ENCODE results near the gene ASB13.
A peak's percentile ranks its signal among the peaks of the same experiment; 100 is the strongest.

Gene ASB13, protein sequence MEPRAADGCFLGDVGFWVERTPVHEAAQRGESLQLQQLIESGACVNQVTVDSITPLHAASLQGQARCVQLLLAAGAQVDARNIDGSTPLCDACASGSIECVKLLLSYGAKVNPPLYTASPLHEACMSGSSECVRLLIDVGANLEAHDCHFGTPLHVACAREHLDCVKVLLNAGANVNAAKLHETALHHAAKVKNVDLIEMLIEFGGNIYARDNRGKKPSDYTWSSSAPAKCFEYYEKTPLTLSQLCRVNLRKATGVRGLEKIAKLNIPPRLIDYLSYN

DNA sequence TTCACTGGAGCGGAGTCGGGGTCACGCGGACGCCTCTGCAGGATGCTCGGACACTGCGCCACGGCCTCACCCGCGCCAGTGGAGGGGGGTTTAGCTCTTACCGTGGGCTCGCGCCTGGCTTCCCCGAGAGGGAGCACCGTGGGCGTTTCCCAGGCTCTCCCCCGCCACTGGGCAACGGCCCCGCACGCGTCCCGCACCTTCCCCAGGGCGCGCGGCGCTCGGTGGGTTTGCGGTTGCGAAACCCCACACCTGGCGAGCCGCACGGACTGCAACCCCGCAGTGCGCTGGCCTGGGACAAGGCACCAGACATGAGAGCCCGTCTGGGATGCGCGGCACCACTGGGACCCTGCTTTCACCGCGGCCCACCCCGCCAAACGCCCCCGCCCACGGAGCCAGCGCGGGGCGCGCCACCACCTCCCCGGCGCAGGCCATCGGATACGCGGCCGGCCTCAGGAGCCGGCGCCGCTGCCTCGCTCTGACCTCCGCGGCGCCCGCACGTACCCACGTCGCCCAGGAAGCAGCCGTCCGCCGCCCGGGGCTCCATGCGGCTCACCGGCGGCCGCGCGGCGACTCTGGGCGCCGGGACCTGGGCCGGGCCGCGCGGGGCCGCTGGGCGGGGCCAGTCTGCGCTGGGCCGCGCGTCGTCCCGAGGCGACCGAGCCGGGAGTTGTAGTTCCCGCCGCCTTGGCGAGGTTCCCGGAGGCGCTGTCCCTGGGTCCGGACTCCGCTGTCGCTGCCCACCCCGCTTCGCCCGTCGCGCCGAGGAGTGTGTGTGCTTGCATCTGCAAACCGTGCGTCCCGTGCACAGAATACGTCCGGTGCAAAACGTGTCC is at the start of gene ASB13:
ASB13 (minus strand) TSS at position 588 of the 833 bp plus-strand sequence; CDS start at position 544, 44 bp downstream.
- peak; percentile 42 for DNase-seq

DNA sequence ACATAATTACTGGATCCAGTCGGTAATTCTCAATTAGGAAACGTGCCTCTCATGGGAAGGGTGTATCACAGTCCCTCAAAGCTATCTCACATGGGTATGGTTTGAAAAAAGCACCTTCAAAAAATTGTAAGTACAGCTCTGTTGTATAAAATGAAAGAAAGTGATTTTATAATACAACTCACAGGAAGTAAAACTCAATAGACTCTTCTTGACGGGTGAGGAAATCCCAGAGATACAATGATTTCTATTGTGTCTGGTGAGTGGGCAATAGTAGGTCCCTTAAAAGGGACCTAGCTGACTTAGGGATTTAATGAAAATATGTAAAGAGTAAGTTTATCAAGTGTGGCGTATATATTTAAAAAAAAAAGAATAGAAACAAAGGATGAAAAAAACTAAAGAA is 45.2 kb upstream of the ASB13 start:
- DNase-seq, result no peak

DNA sequence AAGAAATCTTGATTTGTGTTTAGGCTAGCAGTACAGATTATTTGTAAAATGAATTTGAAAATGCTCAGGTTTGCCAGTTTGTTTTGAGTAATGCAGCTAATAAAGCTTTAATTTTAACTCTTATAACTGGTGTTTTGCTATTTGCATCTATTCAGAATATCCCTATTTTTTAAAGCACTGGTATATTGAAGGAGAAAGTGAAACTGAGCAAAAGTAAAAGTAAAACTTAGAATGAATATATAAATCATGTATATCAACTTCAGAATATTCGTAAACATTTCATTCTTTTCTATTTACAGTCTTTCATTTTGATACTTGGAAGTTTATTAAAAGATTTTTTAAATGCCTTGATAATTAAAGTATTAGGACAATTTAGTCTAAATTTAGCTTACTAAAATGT is 44.5 kb upstream of the ASB13 start:
- DNase-seq, result no peak

DNA sequence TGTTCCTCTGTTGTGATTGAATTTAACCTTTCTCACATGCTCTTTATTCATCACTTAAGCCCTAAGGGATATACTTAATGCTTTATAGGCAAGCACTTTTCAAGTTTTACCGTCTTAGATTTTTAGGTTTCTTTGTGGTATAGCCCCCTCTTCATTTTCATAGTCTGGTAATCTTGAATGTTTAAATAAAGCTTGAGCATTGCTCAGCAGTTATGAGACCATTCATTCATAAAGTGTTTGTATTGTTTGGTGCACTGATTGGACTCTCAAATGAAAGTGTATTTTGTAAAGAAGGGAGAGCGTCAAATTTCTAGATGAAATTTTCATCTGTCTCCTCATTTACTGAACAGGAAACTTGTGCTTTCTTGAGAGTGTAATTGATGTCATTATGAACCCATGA is 43.5 kb upstream of the ASB13 start:
- no peak for DNase-seq

DNA sequence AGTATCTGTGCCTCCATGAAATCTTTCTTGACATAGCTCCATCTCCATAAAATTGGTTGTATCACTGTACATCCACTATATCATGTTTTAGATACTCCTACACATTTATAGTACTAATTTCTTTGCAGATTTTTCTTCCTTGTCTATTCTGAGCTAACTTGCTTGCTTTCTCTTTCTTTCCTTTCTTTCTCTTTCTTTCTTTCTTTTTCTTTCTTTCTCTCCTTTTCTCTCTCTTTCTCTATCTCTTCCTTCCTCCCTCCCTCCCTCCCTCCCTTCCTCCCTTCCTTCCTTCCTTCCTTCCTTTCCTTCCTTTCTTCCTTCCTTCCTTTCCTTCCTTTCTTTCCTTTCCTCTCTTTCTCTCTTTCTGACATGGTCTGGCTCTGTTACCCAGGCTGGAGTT is 42.0 kb upstream of the ASB13 start:
- DNase-seq, result no peak

DNA sequence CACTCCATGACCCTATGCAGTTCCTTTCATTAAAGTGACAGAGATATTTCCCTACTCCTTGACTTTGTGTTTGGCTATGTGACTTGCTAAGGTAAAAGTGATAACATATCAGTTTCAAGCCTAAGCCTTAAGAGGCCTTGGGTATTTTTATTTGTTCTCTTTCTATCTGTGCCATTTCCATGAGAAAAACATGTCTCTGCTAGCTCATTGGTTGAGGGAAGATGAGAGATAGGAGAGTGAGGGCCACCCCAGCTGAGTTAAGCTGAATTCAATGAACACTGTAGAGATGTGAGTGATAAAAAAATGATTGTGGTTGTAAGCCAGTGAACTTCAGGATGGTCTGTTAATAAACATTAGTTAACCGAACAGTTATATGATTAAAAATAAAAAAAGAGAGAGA is 31.7 kb upstream of the ASB13 start:
- DNase-seq, result no peak

DNA sequence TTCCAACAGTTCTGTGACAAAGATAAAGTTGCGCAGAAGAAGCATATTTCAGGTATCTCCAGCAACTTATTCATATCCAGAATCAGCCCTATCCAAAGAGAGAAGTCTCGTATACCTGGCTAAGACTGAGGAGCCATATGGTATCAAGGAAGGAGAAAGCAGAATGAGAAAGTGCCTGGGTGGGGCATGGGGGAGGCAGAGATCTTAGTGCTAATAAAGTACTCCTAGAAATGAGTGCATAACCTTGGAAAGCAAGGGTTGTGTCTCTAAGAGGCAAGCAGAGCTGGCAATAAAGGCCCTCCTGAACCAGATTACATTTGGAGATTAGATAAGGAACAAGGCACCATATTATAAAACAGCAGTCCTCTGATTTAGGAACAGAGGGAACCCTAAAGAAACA is 30.9 kb upstream of the ASB13 start:
- no peak for DNase-seq

DNA sequence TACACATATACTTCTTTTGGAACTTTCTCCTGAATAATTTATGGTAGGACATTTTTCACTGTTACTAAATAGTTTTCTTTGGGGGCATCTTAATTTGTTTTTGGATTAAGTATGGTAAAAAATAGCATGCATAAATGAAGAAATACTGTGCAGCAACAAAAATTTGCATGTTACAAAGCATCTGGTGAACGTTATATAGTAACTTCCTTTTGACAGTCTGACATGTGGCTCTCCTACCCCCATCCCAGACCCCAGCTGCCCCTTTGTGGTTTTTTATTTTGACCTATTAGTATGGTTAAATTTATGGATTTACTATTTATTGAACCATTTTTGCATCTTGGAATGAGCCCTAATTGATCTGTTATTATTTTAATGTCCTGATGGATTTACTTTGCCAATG is 28.2 kb upstream of the ASB13 start:
- no peak for DNase-seq

DNA sequence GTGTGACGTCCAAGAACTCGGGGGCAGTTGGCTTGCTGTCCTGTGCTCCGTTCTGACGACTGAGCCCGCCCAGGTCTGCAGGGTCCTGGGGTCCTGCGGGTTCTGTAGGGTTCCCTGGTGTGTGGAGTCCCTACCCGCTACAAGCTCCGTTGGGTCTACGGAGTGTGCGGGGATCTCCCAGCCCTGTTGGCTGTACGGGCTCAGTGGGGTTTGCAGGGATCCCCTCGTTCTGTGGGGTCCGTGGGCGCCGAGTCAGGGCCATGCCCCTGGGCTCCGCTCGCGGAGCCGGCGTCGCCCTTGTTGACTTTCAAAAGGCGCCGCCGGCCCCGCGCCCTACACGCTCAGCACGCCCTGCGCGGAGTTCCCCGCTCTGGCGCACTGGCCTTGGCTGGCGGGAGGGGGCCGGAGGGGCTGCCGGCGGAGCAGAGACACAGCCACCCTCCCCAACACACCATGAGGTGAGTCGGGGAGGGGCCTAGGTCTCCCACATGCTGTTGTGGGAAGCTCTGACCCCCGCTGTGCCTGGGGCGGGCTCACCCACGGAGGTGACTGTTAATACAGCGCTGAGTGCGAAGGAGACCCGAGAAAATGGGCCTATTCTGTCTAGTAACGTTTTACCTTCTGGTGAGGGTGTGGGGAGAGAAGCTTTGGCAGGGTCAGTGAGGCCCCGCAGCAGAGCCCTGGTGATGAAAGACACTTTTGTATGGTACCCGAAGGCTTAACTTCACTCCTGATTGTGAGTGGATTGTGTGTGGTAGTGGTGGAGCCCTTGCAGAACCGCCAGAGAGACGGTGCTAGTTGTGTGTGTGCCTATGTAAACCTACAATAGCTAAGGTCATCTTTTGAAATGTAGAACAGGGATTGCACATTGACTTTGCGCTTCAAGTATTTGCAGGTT is 26.3 kb upstream of the ASB13 start:
- DNase-seq, result no peak

DNA sequence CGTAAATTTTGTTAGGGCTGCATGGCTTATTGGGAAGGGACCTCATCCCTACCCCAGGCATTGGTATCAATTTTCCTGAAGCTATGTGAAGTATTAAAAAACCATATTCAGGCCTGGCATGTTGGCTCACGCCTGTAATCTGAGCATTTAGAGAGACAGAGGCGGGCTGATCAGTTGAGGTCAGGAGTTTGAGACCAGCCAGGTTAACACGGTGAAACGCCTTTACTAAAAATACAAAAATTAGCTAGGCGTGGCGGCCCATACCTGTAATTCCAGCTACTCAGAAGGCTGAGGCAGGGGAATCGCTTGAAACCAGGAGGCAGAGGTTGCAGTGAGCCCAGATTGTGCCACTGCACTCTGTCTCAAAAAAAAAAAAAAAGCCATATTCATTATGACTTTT is 25.4 kb upstream of the ASB13 start:
- DNase-seq, result no peak

DNA sequence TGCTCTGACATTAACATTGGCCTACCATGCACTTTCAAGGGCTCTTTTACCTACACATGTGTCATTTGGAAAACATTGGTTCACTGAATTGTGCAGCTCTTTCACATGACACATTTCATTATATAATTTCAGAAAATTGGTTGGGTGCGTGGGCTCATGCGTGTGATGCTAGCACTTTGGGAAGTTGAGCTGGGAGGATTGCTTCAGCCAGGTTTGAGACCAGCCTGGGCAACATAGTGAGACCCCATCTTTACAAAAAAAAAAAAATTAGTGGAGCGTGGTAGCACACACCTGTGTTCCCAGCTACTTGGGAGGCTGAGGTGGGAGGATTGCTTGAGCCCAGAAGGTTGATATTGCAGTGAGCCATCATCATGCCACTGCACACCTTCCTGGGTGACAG is 22.2 kb upstream of the ASB13 start:
- no peak for DNase-seq

DNA sequence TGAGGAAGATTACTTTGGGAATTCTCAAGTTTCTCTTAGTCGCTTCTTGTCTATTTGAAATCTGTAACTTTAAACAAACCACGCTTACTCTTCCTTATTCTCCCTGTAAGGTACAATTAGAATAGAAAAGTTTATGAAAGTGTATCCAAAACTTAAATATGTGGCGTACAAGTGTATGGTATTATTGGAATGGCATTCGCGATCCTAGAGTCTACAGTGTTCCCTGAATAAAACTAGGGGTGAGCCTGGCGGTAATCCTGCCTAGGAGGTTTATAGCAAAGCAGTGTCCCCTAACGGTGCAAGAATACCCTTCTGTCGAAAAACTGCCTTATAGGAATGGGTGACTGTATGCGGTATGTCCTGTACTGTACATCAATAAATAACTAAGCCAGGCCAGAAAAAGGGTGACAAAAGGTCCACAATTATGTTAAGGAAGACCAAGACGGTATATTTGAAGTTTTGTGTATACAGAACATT is 19.4 kb upstream of the ASB13 start:
- no peak for DNase-seq

DNA sequence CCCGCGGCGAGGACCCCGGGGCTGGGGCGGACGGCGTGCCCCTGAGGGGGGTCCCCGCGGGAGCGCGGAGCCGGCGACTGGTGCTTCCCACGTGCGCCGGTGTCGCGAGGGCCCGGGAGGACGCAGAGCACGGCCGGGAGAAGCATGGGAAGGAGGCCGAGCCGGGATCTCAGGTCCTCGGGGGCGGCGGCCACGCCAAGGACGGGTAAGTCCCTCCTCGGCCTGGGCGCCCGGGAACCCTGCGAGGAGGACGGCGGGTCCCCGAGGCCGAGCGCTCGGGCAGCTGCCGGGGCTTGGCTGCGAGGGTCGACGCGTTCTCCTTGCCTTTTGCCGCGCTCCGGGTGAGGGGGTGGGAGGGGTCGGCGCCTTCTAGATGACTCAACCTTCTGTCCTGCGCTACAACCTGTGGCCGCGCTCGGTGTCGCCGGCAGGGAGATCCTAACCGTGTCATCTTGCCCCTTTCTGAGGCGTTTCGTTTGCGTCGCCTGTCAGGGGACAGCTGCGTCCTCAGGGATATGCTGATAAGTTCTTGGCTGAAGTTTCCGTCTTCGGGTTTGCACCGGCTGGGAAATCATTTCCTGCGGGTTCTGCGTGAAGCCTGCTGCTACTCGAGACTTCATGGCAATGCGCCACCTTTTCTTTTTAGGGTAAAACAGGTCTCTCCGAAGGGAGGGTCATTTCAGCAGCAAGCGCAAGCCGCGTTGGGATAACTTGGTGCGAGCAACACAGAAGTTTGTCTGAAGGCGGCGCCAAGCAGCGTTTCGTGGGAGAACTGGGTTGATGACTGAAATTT is 18.8 kb upstream of the ASB13 start:
- DNase-seq, result peak; percentile 34

DNA sequence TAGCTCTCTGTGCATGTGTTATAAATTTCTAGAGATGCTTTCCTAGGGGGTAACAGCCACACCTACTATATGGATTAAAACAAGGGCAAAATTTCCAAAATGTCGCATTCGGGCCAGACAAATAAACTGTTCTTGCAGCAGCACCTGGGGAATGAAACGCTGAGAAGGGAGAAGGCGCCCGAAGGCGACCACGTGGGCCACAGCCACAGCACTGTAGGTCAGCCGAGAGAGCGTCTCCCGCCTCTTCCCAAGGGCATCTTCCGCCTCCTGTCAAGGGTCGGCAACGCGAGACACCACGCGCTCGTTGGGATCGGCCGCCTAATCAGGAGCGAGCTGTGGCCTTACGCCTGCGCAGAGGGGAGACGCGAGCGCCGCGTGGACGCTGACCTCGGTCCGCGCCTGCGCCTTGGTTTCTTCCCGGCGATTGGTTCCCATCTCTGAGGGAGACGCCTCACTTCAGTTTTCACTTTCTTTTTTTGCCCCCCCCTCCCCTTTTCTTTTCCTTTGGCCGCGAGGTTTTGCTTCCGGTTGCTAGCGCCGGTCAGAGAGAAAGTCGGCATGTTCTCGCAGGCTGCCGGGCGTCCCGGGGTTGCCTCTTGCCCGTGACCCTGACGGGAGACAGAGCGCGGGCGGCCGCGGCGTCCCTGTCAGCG is 18.0 kb upstream of the ASB13 start, which contains the start of gene TASOR2:
TASOR2 (plus strand) TSS at position 521 of the 653 bp plus-strand sequence. CDS start 35,805 bp downstream, outside the sequence.
- DNase-seq, result peak; percentile 93

DNA sequence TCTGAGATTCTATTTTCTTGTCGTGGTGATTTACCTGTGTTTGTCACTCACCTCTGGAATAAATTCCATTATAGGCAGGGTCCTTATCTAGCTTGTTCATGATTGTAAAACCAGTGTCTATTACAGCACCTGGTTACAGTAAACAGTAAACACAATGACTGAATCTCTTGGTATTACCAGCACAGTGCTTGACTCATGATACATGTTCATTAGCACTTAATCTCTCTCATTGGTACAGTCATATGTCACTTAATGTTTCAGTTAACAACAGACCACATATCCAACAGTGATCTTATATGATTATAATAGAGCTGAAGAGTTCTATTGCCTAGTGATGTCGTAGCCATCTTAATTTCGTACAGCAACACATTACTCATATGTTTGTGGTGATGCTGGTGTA is 16.7 kb upstream of the ASB13 start:
- DNase-seq, result no peak

DNA sequence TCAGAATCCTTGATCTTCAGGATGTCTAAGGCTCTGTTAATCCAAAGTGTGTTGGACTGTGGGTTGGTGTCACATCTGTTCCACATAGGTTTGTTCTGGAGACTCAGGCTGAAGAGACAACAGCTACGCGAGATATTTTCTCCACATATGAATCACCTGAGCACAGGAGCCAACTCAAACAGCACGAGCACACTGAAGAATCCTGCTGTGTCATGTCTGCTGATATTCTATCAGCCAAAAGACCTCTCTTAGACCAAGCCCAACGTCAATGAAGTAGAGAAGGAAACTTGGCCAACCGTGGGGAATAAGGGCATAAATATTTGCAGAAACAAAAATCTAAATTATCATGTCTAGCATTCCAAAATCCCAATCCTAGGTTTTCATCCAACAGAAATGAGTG is 15.5 kb upstream of the ASB13 start:
- DNase-seq, result no peak

DNA sequence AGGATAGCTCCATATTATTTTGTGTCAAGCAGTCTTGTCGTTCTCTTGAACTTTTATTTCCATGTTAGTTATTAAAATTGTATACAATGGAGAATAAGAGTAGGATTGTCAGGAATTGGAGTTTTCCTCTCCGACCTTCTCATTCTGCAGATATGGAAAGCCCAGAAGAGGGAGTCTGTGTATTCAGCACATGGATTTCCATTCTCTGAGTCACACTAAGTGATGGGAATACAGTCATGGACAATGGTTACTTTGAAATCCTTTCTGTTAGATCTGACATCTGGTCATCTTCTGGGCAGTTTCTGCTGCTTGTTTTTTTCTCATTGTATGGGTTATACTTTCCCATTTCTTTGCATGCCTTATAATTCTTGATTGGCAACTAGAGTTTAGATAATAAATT is 13.2 kb upstream of the ASB13 start:
- DNase-seq, result no peak

DNA sequence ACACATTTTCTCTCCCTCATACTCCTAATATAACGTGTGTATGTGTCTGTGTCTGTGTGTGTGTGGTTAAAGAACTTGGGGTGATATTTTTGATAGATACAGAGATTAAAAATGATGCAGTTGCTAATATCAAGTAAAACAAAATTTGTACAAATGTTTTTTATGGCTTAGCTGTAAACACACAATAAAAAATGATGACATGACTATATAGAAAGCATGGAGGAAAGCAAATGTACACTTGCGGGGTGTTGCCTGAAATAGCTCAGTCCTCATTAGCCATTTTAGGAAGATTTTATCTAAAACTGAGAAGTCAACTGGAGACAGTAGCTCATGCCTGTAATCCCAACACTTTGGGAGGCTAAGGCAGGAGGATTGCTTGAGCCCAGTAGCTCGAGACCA is 12.6 kb upstream of the ASB13 start:
- DNase-seq, result no peak

DNA sequence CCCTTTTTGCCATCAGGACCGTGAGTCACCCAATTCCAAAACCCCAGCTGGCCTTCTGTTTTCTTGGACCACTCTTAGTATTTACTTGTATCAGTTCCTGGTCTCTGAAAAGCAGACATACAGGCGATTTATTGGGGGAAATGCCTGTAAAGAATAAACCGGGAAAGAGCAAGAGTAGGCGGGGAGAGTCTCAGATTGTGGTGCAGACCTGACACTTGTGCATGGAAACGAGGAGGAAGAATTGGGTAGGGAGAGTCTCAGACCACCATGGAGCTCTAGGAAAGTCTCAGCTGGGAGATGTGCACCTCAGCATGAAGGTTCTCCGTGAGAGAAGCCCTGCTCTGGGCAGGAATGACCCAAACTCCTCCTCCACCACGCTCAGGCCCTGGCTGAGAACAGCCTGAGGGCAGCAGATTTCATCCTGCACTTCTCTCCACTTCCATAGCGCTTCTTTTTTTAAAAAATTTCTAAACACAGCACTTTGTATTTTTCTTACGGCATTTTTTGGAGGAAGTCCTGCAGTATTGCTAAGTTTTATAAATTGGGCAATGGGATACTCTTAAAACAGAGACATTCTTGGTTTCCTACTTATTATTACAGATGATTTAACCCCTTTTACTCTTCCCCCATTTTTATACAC is 12.1 kb upstream of the ASB13 start:
- DNase-seq, result no peak

DNA sequence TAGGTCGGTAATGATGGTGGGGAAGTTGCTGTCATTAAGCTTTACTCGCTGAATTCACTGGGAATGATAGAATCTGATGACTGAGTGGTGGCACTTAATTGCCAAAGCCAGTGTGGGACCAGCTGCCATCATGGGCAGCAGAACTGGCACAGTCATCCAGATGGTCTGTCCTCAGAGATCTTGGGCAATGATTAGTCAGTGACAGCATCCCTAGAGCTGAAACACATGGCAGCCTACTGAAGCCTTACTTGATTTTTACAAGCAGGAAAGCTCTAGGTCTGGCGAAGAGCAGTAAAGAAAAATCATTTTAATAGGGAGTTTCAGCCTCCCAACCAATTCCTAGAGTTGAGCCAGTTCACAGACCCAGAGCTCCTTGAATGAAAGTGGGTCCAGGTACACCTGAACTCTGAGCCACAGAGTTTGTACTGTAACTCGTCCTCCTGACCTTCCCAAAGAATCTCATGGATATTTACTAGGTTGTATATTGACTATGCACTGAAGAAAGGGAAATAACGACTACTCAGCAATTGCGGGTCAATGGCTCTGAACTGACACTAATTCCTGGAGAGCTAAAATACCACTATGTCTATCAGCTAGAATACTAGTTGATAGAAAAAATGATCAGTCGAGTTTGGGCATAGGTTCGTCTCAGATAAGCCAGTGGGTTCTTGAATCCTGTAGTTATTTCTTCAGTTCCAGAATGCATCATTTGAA is 4.4 kb upstream of the ASB13 start:
- no peak for DNase-seq

DNA sequence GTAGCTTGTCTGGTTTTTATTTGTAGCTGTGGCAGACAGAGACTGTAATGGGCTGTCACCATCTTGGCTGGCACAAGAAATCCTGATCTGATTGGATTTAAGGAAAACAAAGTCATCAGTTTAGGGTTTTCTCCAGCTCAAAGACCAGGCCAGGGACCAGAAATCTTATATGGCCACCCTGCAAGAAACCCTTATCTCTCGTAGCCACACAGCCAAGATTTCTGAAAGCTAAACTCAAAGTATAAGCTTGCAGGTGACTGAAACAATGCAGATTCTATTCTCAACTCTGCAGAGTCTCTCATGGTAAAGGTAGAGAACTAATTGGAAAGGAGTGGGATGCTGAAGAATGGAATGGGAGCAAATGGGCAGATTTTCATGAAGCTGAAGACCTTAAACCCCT is 3.2 kb upstream of the ASB13 start:
- DNase-seq, result no peak
